Activated CD4-positive, CD25-positive, alpha-beta regulatory T cell (primary cell): Measurements from ENCODE around the gene PIM3.
"Not testable (repeated sequence)": the region's sequence is repeated elsewhere in the genome, so short reads cannot be mapped to it uniquely, and the experiment has no call there.

Experiments
- DNase-seq, 4 experiments: peaks; one replicate each; lab custom pipeline; 2025; lab: John Stamatoyannopoulos, UW

The PIM3 gene

DNA sequence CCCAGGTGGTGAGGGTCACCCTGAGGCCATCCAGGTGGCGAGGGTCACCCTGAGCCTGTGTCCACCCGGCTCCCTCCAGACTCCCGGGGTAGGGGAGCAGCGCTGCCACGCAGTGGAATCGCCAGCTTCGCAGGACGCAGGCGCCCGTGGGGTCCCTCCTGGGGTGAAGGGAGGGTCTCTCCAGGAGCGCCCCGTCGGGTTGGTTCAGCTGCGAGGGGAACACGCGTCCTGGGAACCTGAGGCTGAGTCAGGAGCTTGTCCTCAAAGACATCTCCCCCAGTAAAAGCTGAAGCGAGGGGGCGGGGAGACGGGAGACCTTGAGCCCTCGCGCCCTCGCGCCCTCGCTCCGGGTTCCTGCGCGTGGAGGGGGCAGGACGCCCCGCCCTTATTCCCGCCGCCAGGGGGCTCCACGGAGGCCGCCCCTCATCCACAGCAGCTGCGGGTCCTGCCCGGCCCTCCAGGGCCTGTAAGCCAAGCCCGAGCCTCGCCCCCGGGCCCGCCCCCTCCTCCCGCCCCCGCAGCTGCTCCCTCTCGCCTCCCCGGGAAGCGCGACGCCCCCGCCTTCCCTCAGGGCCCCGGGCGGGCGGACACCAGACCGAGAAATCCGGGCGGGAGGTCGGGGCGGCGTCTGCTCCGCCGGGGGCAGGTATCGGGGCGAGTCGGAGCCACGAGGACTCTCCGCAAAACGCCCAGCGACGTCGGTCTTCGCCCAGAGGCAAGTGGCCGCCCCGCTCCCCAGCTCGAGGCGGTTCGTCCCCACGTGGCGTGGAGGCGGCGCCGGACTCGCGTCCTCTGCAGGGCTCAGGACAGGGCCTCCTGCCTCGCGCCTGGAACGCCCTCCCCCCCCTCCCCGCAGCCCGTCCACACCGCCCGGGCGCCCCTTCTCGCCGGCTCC lies 22.8 kb downstream of the PIM3 start:
- no peak for DNase-seq

DNA sequence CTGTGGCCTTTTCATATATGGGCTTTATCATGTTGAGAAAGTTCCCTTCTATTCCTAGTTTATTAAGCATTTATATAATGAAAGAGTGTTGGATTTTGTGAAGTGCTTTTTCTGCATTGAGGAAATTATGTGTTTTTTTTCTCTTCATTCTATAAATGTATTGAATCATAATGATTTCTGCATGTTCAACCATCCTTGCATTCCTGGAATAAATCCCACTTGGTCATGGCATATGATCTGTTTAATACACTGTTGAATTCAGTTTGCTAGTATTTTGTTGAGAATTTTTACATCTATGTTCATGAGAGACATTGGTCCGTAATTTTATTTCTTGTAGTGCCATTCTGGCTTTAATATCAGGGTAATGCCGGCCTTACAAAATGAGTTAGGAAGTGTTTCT lies 25.8 kb downstream of the PIM3 start:
- DNase-seq: no peak

DNA sequence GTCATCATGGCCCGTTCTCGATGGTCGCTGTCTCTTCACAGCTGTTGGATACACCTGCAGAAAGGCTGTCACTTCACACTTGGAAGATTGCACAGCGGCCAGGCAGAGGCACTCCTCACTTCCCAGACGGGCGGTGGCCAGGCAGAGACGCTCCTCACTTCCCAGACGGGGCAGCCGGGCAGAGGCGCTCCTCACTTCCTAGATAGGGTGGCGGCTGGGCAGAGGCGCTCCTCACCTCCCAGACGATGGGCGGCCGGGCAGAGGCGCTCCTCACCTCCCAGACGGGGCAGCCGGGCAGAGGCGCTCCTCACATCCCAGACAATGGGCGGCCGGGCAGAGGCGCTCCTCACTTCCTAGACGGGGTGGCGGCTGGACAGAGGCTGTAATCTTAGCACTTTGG lies 29.3 kb downstream of the PIM3 start:
- not testable (repeated sequence) for DNase-seq

DNA sequence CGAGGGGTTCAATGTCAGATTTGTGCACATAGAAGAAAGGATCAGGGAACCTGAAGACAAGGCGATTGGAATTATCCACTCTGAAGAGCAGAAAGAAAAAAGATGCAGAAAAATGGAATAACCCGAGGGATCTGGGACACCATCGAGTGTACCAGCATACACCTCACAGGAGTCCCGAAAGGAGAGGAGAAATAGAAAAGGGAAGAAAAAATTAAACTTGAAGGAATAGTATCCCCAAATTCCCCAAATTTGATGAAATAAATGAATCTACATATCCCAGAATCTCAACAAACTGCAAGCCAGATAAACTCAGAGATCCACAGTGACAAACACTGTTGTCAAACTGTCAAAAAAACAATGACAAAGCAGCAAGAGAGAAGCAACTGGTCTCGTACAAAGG lies 30.6 kb downstream of the PIM3 start:
- DNase-seq: no peak

- DNase-seq: no peak
These were observed 31.4 kb downstream of the PIM3 start for GRCh38 chr22:49991907-49992533.

DNA sequence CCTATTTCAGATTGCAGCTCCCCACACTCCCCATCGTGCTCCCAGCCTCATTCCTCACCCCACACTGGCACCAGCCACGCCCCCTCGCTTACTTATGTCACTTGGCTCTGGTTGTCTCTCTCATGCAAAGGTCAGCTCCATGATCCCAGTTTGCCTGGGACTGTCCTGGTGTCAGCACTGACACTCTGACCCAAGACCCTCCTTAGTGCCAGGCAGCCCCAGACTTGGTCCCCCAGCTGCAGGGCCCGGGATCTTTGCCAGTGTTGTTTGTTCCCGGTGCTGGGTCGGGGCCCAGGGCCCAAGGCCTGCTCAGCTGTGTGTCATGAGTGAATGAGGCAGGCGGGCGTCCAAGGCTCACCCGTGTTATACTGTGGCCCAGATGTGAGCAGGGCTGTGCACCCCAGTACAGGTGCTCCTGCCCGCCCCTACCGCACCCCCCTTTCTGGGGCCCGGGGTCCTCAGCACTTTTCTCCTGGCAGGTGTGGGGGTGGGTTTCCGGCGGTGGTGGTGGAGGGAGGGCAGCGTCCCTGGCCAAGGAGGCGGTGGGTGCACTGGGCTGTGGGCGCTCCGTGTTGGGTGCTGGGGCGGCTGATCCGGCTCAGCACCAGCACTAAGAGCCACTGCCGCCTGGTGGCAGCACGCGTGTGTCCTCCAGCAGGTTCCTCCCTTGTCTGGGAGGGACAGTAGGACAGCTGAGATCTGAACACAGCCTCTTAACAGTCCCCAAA lies 32.5 kb downstream of the PIM3 start:
- peak; percentile 37 to 60 (median 44) for DNase-seq

GRCh38 chr22:49993649-49994360 lies 33.2 kb downstream of the PIM3 start:
- DNase-seq: no peak

GRCh38 chr22:49994361-49995040 lies 33.9 kb downstream of the PIM3 start:
- no peak for DNase-seq

DNA sequence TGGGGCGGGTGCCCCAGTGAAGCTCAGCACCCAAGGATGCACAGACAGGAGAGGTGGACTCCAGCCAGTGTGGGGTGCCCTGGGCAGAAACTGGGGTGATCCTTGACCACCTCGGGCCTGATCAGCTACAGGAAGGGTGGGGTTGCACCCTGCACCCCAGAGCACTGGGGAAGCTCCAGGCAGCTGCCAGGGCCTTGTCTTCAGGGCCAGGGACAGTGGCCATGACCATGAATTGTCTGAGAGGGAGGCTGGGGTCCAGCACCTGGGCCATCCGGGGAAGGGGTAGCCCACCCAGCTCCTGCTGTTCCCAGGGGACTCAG lies 34.4 kb downstream of the PIM3 start:
- no peak for DNase-seq

- DNase-seq: no peak
These were observed 35.0 kb downstream of the PIM3 start for GRCh38 chr22:49995361-49996118.

- DNase-seq: no peak
These were observed 35.5 kb downstream of the PIM3 start for GRCh38 chr22:49996119-49996517.

DNA sequence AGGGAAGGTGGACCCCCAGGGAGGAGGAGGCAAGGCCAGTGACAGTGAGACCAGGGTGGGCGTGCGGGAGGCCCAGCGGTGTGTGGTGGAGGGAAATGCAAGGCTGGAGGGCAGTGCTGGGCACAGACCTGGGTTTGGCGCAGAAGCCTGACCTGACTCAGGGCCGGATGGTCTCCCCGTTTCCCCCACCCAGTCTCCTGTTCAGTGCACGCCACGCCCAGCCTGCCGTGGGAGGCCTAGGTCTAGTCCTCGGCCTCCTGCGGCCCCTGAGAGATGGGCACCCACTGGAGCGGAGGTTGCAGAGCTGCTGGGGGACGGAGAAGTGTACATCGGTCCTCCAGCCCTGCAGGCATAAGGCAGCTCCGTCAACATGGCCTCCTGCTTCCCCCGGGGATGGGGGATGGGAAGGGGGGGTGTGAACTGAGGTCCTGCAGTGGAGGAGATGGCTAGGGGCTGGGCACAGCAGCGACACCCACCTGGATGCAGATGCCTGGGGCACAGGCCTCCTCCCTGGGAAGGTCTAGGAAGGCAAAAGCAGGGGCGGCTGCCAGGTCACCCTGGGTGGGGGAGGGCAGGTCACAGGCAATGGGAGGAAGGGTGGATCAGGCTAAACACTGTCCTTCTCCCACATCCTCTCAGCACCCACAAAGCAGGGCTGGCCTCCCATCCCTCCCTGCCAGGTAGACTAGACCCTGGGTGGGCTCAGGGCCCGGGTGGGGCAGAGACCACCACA lies 36.1 kb downstream of the PIM3 start:
- DNase-seq: no peak

DNA sequence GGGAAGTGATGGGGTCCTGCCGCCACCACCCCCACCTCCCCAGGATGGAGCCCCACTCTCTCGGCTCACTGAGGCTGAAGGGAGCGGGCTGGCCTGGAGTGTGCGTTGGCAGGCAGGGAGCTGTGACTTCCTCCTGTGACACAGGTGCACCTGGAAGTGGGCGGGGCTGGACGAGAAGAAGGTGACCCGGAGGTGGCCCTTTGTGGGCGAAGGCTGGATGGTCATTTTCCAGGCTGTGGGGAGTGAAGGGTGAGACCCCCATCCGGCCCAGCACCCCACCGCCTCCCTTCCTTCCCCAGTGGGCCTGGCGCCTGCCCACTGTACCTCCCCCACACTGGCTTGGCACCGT lies 36.7 kb downstream of the PIM3 start:
- no peak for DNase-seq

DNA sequence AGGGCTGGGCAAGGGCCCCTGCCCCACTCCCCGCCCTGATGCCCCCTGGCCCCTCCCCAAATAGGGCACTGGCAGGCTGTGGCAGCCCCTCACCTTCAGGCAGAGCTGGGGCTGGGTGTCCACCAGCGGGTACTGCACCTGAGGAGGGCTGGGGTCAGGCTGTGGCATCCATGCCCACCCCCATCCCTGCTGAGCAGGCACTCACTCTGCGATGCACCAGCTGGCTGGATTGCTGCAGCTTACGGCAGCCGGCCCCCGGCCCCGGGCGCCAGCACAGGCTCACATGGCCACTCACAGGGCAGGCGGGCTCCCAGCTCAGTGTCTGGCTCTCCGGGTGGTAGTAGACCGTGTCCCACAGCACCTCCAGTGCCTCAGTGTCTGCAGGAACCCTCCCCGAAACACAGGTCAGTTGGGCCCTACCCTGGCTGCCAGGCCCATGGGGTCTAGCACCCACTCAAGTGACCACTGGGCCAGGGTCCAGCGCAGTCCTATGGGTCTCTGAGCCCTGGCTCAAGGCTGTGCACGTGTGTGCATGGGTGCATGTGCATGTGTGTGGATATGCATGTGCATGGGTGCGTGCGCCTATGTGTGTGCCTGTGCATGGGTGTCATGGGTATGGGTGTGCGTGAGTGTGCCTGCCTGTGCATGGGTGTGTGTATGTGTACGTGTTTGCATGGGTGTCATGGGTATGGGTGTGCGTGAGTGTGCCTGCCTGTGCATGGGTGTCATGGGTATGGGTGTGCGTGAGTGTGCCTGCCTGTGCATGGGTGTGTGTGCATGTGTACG lies 37.6 kb downstream of the PIM3 start:
- DNase-seq: no peak

- DNase-seq: no peak
These were observed 38.1 kb downstream of the PIM3 start for GRCh38 chr22:49998718-49999062.

DNA sequence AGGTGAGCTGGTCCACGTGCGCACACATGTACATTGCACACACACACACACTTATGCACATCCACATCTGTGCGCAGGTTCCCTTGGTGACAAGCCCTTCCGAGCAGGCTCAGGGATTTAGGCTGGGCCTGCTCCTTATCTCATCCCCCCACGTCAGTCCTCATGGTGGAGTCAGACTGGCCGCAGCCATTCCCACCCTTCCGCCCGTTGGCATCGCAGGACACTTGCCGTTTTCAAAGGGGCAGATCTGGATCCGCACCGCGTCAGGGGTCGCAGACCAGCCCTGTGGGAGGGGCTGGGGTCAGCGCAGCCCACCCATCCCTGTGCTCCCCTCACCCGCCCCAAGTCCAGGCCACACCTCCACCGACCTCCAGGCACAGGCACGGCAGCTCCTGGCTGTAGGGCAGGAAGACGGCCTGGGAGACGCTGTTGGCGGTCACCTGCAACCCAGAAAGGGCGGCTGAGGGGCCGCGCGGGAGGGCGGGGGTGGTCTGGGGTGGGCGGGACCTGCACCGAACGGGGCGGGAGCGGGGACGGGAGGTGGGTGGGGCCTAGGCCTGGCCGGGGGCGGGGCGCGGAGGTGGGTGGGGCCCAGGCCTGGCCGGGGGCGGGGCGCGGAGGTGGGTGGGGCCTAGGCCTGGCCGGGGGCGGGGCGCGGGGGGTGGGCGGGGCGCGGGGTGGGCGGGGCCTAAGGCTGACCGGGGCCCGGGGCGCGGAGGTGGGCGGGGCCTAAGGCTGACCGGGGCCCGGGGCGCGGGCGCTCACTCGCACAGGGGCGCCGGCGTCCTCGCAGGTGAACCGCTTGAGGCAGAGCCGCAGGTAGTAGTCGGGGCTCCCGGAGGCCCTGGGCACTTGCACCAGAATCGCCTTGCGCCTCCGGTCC lies 38.7 kb downstream of the PIM3 start:
- DNase-seq: no peak

GRCh38 chr22:49999946-50000586 lies 39.5 kb downstream of the PIM3 start:
- no peak for DNase-seq
